Measurements from ENCODE around the gene RAVER1.

DNA sequence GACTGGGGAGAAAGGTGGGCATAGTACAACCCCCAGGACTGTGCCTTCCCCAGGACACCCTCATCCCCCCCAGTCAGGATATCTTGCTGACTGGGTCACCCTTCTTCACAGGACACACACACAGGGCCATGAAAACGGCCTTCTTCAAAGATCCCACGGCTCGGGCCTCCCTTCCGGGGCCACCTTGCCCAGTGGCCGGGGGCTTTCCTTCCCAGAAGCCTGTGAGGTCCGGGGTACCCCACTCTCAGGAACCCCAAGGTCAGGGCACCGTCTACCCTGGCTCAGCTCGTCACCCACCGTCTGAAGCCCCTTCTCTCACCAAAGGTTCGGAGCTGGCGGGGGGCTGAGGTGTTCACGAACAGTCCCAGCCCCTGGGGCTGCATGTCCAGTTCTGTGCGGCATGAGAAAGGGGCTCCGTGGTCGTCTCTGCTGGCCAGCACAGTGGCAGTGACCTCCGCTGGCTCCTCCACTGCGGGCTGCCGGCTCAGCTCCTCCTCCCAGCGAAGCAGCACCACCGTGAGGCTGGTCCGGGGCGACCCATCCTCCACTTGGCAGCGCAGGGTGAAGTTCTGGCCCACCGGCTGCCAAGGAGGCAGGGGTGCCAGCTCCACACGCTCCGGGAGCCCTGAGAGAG lies 2.1 kb upstream of the RAVER1 start:
- no peak for TF ChIP-seq CTCF (conservative IDR thresholded peaks at IDR 0.05)
- no peak for TF ChIP-seq ZFX (IDR thresholded peaks at IDR 0.05)
